Measurements from ENCODE around the gene MORN4.
A peak's percentile ranks its signal among the peaks of the same experiment; 100 is the strongest.
"Not testable (repeated sequence)": the region's sequence is repeated elsewhere in the genome, so short reads cannot be mapped to it uniquely, and the experiment has no call there.

The MORN4 gene

DNA sequence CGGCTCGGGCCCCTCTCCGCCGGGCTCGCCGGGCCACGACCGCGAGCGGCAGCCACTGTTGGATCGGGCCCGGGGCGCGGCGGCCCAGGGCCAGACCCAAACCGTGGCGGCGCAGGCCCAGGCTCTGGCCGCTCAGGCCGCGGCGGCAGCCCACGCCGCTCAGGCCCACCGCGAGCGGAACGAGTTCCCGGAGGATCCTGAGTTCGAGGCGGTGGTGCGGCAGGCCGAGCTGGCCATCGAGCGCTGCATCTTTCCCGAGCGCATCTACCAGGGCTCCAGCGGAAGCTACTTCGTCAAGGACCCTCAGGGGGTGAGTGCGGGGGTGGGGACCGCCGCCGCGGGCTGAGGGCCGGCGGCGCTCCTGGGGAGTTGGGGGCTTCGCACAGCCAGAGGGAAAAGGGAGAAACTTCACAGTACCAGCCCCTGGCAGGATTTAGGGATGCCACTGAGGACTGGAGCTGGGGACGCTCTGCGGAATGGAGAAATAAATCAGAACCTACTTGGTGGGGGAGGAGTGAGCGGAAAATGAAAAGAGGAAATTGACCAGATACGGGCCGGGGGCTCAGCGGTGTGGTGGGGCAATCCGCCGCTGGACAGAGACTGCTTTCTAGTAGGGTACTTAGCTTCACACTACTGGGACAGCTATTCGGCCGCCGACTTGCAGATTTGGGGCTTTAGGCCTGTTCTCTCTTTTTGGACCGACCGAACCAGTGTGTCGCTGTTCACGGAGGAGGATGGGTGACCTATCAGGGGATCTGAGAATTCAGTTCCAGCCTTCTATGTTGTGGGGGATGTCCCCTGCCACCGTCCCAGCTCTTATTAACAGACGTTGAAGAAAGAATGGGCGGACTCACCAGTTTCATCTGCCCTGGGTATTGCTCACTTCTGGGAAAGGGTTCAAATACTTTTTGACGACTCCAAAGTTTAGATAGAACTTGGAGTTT lies 7.8 kb upstream of the MORN4 start:
- DNase-seq: no peak

DNA sequence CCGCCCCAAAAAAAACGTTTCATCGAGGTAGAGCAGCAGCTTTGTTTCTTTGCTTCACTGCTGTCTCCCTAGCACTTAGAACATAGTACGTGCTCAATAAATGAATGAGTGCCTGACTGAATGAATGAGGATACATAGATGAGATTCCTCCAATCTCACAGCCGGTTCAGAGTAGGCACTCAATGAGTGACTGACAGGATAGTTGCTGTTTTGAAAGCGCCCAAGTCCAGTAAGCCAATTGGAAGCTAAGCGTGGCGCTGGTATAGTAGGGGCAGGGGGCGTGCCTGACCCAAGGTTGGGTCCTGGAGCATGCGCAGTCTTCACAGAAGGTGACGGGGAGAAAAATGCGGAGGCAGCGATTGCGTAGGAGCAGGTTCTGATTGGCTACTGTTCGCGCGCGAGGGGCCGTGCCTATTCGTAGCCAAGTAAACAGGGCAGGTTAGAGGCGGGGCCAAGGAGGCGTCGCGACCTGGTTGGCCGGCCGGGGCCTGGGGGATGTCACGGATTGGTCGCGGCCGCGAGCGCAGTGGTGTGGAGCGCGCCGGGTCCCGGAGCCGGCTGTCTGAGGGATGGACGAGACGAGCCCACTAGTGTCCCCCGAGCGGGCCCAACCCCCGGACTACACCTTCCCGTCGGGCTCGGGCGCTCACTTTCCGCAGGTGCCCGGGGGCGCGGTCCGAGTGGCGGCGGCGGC lies 7.0 kb upstream of the MORN4 start, which contains the start of gene PI4K2A:
Gene PI4K2A, plus strand, starts transcription at position 498 of the 694 bp plus-strand sequence. Its CDS starts 72 bp downstream, at position 570.
- DNase-seq: peak; percentile 98

DNA sequence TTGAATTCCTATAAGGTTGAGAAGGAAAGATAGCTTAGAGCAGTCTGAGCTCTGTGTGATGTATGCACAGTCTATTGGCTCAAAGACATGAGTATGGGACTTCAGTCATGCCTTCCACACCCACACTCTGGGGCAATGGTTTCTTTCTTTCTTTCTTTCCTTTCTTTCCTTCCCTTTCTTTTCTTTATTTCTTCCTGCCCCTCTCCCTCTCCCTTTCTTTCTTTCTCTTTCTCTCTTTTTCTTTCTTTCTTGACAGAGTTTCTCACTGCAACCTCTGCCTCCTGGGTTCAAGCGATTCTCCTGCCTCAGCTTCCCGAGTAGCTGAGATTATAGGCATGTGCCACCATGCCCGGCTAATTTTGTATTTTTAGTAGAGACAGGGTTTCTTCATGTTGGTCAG lies 5.8 kb upstream of the MORN4 start:
- DNase-seq: not testable (repeated sequence)

DNA sequence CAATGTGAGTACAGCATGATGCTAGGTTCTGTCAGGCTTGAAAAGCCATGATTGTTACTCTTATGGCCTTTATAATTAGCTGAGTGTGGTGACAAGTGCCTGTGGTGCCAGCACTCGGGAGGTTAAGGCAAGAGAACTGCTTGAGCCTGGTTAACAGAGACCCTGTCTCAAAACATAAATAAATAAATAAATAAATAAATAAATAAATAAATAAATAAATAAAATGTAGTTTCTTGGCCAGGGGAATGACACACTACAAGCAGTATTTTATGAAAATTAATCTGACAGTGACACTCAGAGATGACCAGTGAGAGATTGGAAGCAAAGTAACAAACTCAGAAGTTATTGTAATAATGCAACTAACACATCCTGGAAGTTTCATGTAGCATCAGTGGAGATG lies 2.3 kb upstream of the MORN4 start:
- DNase-seq: no peak

DNA sequence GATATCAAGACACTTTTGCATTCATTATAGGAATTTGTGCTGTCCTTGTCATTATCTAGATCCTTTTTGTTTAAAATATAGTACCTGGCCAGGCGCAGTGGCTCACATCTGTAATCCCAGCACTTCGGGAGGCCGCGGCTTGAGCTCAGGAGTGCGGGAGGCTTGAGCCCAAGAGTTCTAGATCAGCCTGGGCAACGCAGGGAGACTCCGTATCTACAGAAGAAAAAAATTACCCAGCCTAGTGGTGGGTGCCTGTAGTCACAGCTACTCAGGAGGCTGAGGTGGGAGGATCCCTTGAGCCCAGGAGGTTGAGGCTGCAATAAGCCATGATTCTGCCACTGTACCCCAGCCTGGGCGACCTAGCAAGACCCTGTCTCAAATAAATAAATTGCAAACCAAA lies 621 bp upstream of the MORN4 start:
- peak; percentile 38 for DNase-seq

DNA sequence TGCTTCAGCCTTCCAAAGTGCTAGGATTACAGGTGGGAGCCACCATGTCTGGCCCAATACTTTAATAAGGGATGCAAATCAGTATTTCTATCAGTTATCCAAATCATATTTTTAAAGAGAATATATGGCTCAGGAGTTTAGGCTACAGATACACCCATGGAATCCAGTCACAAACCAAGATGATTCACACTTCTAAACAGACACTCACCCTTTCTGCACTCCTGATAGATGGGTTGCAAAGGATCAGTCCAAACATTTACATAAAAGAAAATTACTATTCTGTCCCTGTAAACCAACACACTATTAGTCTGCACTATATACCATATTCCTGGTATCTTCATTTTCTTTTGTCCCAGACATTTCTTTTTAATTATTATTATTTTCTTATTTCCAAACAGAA lies 2.2 kb downstream of the MORN4 start:
- DNase-seq: no peak

DNA sequence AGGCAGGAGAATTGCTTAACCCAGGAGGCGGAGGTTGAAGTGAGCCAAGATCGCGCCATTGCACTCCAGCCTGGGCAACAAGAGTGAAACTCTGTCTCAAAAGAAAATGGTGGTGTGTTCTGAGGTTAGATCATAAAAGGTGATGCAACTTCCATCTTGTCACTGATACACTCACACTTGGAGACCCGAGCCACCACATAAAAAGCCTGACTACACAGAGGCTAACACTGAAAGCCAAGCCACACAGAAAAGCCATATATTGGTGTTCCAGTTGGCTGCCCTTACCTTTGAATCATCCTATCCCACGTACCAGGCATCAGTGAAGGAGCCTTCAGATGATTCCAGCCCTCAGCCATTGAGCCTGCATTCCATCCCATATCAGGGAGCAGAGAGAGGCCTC lies 4.0 kb downstream of the MORN4 start:
- DNase-seq: no peak

DNA sequence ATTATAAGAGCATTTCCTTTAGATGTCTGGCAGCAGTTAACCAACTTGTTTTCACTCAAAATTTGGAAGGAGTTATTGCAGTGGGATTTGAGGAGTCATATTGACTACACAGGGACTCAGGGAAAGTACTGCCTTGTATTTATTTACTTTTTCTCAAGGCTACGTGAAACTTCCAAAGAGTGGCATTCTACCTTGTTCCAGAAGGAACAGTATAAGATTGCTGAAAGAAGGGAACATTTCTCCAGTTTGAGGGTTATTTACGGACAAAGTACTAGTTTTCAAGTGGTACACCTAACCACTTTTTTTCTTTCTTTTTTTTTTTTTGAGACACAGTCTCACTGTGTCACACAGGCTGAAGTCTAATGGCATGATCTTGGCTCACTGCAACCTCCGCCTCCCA lies 5.1 kb downstream of the MORN4 start:
- DNase-seq: no peak

DNA sequence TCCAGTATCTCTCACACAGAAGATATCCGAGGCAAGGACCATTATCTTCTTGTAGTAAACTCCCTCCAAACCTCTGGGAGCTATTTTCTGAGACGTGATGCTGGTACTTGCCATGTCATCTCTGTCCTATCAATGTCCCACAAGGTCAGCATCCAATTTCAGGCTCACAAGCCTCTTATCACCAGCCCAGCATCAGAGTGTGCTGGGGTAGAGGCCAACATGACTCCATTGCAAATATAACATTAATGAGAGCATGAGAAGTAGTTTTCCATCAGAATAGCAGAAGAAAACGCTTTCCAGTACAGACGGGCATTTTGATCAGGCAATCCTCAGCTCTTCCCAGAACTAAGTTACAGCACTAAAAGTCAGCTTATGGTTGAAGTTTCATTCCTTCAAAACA lies 5.6 kb downstream of the MORN4 start:
- no peak for DNase-seq

DNA sequence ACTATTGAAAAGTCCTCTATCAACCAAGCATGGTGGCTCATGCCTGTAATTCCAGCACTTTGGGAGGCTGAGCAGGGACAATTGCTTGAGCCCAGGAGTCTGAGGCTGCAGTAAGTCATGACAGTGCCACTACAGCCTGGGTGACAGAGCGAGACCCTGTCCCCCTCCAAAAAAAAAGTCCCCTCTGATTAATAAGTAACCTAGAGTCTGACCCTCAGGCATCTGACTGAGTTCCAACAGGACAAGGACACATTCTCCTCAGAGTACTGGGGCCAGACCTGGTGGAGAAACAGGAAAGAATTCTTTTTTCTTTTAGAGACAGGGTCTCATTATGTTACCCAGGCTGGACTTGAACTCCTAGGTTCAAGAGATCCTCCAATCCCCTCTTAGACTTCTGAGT lies 10.0 kb downstream of the MORN4 start:
- no peak for DNase-seq

DNA sequence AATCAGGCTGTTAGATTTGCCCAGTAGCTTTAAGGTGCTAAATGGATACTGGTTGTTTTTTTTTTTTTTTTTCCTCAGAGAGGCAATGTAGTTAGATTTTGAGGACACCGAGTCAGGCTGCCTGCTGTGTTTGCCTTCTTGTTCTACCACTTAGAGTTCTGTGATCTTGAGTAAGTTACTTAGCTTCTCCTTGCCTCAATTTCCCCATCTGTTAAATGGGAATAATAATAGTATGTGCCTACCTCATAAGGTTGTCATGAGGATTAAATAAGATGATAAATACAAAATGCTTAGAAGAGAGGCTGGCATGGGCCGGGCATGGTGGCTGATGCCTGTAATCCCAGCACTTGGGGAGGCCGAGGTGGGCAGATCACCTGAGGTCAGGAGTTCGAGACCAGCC lies 14.6 kb downstream of the MORN4 start:
- DNase-seq: no peak

DNA sequence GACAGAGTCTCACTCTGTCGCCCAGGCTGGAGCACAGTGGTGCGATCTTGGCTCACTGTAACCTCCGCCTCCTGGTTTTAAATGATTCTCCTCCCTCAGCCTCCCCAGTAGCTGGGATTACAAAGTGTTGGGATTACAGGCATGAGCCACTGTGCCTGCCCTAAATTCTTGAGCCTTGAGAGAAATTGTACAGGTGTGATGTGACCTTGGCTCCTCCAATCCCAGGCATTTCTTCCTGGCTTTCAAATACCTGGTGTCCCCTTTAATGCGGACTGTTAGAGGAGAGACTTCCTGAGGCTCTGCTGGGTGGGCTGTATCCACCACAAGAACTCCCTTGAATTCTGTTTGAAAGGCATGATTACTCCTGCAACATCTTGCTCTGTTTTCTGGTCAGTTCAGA lies 15.0 kb downstream of the MORN4 start:
- DNase-seq: no peak

DNA sequence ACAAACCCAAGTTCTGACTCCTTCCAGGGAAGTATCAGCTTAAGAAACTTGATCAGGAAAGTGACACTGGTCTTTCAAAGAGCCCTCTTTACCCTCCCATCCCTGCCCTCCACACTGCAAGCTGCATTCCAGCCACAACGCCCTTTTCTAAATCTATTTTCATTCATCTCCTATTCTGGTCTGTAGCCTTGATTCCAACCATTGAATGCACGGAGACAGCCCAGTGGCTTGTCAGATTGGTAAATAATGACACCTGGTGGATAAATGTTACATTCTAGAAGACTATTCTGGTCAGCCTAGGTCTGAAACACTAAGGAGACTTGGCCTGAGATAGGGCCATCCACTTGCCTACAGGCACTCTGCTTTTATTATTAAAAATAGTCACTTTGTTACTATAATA lies 20.9 kb downstream of the MORN4 start:
- peak; percentile 14 for DNase-seq

DNA sequence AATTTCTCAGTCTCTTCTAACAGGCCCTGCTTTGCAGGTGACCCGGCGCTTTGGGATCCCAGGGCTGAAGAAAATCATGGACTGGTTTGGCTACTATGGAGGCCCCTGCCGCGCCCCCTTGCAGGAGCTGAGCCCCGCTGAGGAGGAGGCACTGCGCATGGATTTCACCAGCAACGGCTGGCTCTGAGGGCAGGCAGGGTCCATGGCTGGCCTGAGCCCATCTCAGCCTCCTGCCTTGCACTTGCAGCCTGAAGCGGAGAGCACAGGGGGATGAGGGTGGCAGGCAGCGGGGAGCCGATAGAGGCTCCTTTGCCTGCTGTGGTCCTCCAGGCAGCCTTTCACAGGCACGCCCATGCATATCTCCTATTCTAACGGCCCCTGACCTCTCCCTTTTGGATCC lies 21.8 kb downstream of the MORN4 start:
- DNase-seq: no peak

DNA sequence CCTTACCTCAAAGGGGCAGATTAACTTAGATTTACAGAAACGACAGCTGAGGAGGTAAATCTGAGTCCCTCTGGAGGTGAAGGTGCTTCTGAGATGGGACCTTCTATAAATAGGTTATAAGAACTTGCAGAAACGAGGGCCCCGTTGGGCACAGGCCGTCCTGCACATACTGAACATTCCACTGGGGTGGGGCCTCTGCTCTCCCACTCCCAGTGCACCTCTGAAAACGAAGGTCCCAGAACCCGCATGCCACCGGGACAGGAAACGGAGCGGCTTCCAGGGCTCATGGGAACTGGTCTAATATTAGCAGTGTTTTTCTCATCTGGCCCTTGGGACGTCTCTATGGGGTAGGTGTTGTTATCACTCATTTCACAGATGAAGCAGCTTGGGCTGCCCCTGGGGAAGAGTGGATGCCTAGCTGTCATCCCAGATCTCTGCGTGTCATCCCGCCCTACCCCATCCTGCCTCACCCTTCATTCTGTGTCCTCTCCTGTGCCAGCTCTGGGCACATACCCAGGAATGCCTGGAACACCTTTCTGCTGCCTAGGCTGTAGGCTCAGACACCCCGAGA lies 24.2 kb downstream of the MORN4 start:
- no peak for DNase-seq

DNA sequence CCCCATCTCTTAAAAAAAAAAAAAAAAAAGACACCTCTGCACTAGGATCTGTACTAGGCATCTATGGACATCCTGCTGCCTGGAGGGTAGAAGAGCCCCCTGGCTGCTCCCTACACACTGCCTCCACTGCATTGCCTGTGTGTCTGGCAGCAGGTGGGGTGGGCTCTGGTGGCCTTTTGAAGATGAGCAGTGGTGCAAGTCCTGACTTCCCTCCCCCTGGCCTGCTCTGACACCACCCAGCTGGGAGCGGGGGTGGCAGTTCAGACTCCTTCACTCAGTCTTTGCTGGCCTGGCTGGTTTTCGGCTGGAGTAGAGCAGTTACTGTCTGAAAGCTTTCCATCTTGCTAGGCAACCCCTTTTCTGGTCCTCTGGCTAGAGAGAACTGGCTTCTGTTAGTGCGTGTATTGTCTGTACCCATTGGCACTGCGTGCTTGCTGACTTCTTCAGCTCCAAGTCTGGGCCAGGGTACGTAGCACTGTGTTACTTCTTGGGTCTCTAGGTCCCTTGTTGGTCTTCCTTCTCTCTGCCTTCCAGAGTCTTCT lies 26.1 kb downstream of the MORN4 start:
- DNase-seq: no peak

DNA sequence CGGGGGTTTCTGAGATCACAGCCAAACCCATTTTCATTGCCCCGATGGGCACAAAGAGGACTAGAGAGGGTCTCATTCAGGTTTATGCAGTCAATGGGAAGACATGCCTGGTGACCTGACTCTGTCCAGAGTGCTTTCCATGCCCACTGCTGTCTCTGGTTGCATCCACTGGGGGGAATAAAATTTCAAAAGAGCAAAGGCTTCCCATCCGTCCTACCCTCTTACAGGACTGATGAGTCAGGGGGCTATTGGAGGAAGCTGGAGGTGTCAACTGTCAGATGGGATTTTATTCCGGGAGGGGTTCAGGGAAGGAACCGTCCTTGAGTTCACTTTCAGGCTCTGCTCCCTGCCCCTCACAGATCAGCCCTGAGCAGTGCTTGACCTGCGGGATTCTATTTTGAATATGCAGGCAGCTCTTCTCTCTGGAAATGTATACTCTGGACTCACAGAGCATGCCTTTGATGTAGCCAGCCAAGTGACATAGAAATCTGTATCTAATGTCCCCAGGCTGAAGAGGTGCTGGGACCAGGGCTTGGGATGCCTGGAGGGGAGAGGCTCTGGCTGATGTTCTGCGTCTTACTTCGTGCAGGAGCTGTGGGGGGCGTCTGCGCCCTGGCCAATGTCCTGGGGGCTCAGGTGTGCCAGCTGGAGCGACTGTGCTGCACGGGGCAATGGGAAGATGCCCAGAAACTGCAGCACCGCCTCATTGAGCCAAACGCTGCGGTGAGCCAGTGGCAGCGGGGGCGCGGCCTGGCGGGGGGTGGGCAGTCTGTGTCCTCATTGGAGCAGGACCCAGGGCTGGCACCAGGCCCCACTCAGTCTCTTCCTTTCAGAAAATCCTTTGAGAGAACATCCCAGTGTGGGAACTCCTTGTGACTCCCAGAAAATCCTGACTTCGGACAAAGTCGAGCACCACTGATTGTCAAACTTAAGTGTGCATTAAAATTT lies 31.8 kb downstream of the MORN4 start:
- DNase-seq: no peak

DNA sequence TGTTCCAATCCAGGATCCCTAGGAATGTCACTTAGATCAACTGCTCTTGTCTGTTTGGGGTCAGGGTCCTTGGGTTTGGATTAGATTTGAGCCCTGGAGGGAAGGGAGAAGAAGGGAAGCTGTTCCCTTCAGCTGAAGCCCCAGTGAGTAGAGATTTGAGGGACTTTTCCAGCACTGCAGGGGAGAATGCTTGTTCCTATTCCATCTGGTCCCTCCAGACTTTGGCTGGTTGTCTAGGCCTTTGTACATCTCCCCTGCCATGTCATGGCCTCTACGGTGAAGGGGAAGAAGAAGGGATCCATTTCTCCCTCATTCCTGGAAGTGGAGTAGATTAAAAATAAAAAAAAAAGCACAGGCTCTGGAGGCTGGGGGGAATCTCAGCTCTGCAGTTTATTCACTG lies 32.7 kb downstream of the MORN4 start:
- no peak for DNase-seq

DNA sequence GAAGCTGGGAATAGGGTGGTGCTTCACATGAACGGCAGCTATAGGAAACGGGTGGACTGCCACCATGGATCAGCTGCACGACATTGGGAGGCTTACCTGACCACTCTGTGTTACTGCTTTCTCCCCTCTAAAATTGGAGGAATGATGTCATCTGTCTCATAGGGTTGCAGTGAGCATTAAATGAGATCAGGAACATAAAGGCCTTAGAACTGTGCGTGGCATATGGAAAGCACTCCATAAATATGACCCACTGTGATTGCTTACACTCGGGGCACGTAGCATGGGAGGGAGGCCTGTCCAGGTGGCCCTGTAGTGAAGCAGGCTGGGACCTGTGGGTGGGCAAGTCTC lies 34.1 kb downstream of the MORN4 start:
- no peak for DNase-seq

DNA sequence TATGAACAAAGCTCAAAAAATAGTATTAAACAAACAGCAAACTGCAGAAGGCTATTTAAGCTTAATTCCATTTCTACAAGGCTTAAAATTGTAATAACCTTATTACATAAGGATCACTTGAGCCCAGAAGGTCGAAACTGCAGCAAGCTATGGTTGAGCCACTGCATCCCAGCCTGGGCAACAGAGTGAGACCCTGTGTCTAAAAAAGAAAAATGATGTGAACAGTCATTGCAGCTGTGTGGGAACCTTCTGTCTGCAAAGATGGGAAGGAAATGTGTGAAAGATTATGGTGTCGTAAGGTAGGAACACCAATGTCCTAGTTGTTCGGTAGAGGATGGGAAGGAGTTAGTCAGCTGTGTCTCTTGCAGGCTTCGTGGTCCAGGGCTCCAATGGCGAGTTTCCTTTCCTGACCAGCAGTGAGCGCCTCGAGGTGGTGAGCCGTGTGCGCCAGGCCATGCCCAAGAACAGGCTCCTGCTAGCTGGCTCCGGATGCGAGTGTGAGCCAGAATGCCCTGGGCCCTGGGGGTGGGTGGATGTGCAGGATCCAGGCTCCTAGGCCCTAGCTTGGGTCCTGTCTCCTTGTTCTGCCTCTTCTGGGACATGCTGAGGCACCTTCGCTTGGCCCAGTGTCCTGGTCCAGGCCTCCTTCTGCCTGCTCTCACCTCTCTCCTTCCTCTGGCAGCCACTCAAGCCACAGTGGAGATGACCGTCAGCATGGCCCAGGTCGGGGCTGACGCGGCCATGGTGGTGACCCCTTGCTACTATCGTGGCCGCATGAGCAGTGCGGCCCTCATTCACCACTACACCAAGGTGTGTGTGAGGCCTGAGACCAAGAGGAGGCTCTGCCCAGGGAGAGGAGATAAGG lies 34.7 kb downstream of the MORN4 start:
- DNase-seq: no peak

DNA sequence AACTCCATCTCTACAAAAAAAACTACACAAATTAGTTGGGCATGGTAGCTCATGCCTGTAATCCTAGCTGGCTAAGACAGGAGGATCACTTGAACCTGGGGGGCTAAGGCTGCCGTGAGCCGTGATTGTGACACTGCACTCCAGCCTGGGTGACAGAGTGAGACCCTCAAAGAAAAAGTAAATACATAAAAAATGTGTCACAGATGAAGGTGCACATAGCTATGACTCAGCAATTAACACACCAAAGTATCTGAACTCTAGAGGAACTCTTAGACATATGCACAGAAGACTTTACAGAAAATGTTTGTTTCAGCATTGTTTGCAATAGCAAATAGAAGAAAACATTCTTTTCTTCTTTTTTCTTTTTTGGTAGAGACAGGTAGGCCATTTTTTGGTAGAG lies 35.5 kb downstream of the MORN4 start:
- no peak for DNase-seq

Data from SHP77 treated with DMSO at 0.1 percent for 48 hours (cell line).